Naive thymus-derived CD4-positive, alpha-beta T cell (primary cell): ENCODE results near the gene HSPA14. TPM values are rescaled to one million over a fixed set of nuclear protein-coding genes. Genes with fewer than 3 reads are reported as not detected.

ENCODE experiments used
- ATAC-seq: fragments of 150-1000 bp; cut with Tn5 transposase; 2 replicates; pipeline ENCODE4 v1.10.0; 2021; ENCODE audit warnings: mild to moderate bottlenecking, moderate library complexity
- CTCF ChIA-PET: fragments of 350-600 bp; sonication (Branson Sonifier 250); formaldehyde crosslinking; loops from one replicate; lab custom pipeline; 2021; ENCODE audit warnings: antibody characterized with exemption; lab: Charles Lee
- POLR2A ChIA-PET: fragments of 350-600 bp; sonication (Branson Sonifier 250); formaldehyde crosslinking; loops from one replicate; lab custom pipeline; 2021; ENCODE audit warnings: antibody characterized with exemption, inconsistent platforms; lab: Charles Lee
- DNase-seq, 9 donors: peaks; one replicate each; pipeline versions ENCODE4 v3.0.0 to v3.0.0-alpha.2; 2020 to 2022; ENCODE audit warnings: mixed read lengths in 1 of 9
- H3K27ac ChIP-seq: one replicate; pipeline ENCODE4 v1.7.0; 2013; ENCODE audit warnings: mild to moderate bottlenecking, low read depth, low read length, moderate library complexity
- H3K27me3 ChIP-seq, 2 donors: one replicate each; pipeline ENCODE4 v1.7.0; 2013; ENCODE audit warnings: low read length in 2 of 2, mild to moderate bottlenecking in 2 of 2, moderate library complexity in 2 of 2; ENCODE audit not compliant: control insufficient read depth in 2 of 2, insufficient read depth in 2 of 2
- H3K36me3 ChIP-seq, 3 experiments: 1 replicate in 2 of 3; 2 replicates in 1 of 3; pipeline ENCODE4 v1.7.0; 2013; ENCODE audit warnings: low read length in 3 of 3, mild to moderate bottlenecking in 3 of 3, moderate library complexity in 1 of 3; ENCODE audit not compliant: insufficient read depth in 3 of 3, control insufficient read depth in 2 of 3
- H3K4me1 ChIP-seq, 2 donors: one replicate each; pipeline ENCODE4 v1.7.0; 2013; ENCODE audit warnings: low read length in 2 of 2, mild to moderate bottlenecking in 2 of 2, moderate library complexity in 1 of 2; ENCODE audit not compliant: control insufficient read depth in 2 of 2, insufficient read depth in 2 of 2
- H3K4me3 ChIP-seq: 2 replicates; pipeline ENCODE4 v1.7.0; 2013; ENCODE audit warnings: mild to moderate bottlenecking, low read length
- H3K9me3 ChIP-seq, 3 experiments: 1 replicate in 2 of 3; 2 replicates in 1 of 3; pipeline ENCODE4 v1.7.0; 2013; ENCODE audit warnings: low read length in 3 of 3; ENCODE audit not compliant: control insufficient read depth in 2 of 3
- H3K27ac Mint-ChIP-seq, 9 donors: one replicate each; pipeline ENCODE4 v1.8.0; 2020 to 2022; ENCODE audit warnings: mixed read lengths in 9 of 9, mild to moderate bottlenecking in 8 of 9, moderate library complexity in 5 of 9, inconsistent platforms in 2 of 9
- H3K27me3 Mint-ChIP-seq, 5 donors: one replicate each; pipeline ENCODE4 v1.8.0; 2021 to 2022; ENCODE audit warnings: mixed read lengths in 5 of 5, mild to moderate bottlenecking in 1 of 5
- H3K36me3 Mint-ChIP-seq, 5 donors: one replicate each; pipeline ENCODE4 v1.8.0; 2020 to 2022; ENCODE audit warnings: mixed read lengths in 5 of 5, mild to moderate bottlenecking in 3 of 5, inconsistent platforms in 1 of 5
- H3K4me1 Mint-ChIP-seq, 7 donors: one replicate each; pipeline ENCODE4 v1.8.0; 2020 to 2022; ENCODE audit warnings: mixed read lengths in 7 of 7, mild to moderate bottlenecking in 3 of 7, inconsistent platforms in 1 of 7
- H3K4me3 Mint-ChIP-seq, 10 donors: one replicate each; pipeline ENCODE4 v1.8.0; 2020 to 2022; ENCODE audit warnings: mild to moderate bottlenecking in 10 of 10, mixed read lengths in 10 of 10, moderate library complexity in 6 of 10, inconsistent platforms in 2 of 10
- H3K9me3 Mint-ChIP-seq, 11 donors: one replicate each; pipeline ENCODE4 v1.8.0; 2020 to 2022; ENCODE audit warnings: mixed read lengths in 11 of 11, mild to moderate bottlenecking in 4 of 11, inconsistent platforms in 1 of 11, moderate library complexity in 1 of 11
- intact Hi-C, 2 donors: fragments of 100-400 bp; cut with micrococcal nuclease; formaldehyde crosslinking; loops; one replicate each; pipeline ENCODE4 v1.15.1; 2023
- polyA plus RNA-seq, 2 donors: library from polyadenylated mRNA; unstranded; fragments of 300-500 nt; fragmentation: Illumina TruSeq; gene quantifications; one replicate each; pipeline ENCODE4 v1.2.3, GENCODE V29; 2021
- total RNA-seq, 6 experiments: library from RNA in 5 of 6; stranded (reverse) in 5 of 6; gene quantifications; 1 replicate in 5 of 6; 2 replicates in 1 of 6; pipeline ENCODE4 v1.2.3 and lab custom pipeline; 2021 to 2026

Gene HSPA14
- total and polyA plus RNA-seq, 7 experiments from 2014 or later = 14.1 to 23.8 (median 17.6) TPM

DNA sequence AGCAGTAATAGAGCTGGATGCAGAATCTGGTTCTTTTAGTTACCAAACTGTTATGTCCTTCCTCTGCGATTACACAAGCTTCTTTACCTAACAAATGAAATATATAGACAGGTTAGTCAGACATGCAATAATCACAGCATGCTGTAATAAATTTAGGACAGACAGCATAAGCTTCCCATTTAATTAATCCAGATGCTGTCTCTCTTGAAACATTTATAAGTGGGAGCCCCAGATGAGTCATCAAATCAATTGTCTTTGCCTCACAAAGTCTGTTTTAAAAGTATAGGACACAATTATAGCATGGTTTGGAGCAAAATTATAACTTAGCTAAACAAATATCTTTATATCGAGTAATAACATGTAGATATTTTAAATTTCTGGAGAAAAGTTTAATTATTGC is 1.9 kb upstream of the HSPA14 start:
- POLR2A ChIA-PET = interaction anchor here (0.7 to 2.5 kb wide), 3 partner anchors 13 to 253 kb away, joined by 3 to 9 read pairs (median 4); no protein-coding TSS in a partner anchor
- no peaks in the 10 kb centered on the region for H3K27me3 Mint-ChIP-seq
- no peak for ATAC-seq

DNA sequence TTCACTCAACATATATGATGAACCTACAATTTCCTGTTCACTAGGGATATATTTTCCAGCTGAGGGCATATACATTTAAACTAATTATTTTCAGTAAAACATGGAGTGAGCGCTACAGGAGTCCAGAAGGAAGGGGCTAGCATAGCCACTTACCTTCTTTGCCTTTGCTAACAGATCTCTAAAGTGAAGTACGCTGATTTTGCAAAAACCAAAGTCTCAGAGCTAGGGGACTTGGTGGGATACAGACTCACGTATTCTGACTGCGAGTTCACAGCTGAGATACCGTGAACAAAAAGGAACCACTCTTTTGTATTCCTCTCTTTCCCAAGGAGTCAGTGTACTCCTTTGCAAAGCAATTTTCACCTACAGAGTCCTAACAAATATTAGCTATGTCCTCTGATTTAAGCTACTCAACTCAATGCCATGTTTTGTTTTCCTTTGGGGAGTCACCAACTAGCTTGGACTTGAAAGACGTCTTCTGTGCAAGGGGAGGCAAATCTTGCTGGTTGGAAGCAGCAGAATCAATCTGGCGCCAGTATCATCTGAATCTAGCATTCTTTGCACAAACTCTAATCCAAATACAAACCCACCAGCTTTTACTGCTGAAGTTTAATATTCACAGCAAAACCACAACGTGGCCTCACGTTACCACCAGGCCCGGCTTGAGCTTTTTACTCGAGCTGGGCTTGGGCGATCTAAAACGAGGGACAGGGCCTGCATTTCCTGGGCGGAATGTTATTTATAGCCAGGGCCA is 926 bp upstream of the HSPA14 start:
- Mint-ChIP-seq H3K9me3 (no peaks in the 10 kb centered on the region), H3K27ac (peak overlapping the region; percentile 92 to 99 (median 97))

More for the DNA sequence above, 1.9 kb upstream of the HSPA14 start:
- peaks cover 4 to 24% (median 8%) of the 10 kb centered on the region in 5 donors for H3K36me3 Mint-ChIP-seq
- H3K4me1 Mint-ChIP-seq = peaks cover 14 to 40% (median 31%) of the 10 kb centered on the region in 7 donors
- no peaks in the 10 kb centered on the region for H3K9me3 Mint-ChIP-seq
- DNase-seq = no peak
- peak overlapping the region in 1 of 10 donors; percentile 4 for H3K4me3 Mint-ChIP-seq
- intact Hi-C loops = loop anchor here (5.0 kb wide), 6 partner anchors 249 to 1054 kb away; partner anchors contain the start of gene RPP38 (in 1 of the 2)
- peaks cover 0 to 17% (median 0%) of the 10 kb centered on the region in 3 experiments for H3K36me3 ChIP-seq
- no peaks in the 10 kb centered on the region for H3K27me3 ChIP-seq
- no peak overlapping the region for H3K4me3 ChIP-seq
- no peaks in the 10 kb centered on the region for H3K9me3 ChIP-seq
- no peak overlapping the region for H3K27ac ChIP-seq
- H3K4me1 ChIP-seq = peaks cover 15 to 17% of the 10 kb centered on the region in 2 donors
- peak overlapping the region in 1 of 9 donors; percentile 94 for H3K27ac Mint-ChIP-seq
- CTCF ChIA-PET = interaction anchor here (0.6 to 1.6 kb wide), 2 partner anchors 22 to 278 kb away, joined by 3 to 5 read pairs; no protein-coding TSS in a partner anchor

DNA sequence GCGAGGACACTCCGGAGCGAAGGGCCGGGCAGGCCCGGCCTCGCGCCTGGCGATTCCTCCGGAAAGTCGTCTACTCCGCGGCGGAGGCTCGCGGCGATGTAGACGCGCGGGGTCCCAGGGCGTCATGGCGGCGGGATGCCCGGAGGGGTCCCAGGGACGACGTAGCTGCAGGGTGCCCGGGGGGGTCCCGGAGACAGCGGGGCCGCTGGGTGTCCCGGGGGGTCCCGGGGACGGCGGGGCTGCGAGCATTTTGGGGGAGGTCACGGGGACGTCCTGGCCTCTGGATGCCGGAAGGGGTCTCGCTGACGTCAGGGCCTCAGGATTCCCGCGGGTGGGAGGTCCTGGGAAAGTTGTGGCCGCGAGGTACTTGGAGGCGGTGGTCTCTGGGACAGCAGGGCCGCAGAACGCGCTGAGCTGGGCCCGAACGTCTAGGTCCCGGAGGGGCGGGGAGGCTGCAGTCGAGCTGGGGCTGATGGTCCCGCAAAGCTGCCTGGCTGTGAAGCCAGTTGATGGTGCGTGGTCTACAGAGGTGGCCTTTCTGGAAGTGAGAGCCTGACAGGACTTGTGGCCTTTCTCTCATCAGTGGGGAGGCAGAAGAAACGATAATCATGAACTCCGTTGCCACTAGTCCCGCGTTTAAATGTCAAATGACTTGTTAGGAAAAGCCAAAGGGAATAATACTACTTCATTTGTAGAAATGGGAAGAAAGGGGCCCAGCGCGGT is 637 bp downstream of the HSPA14 start:
- Histone ChIP-seq H3K9me3 (no peaks in the 10 kb centered on the region), H3K27ac (peak overlapping the region; percentile 94), H3K4me3 (peak overlapping the region; percentile 88), H3K36me3 (peaks cover 6 to 41% (median 9%) of the 10 kb centered on the region in 3 experiments), H3K4me1 (peaks cover 15 to 17% of the 10 kb centered on the region in 2 donors), H3K27me3 (no peaks in the 10 kb centered on the region)
- no peaks in the 10 kb centered on the region for H3K27me3 Mint-ChIP-seq
- peak in 7 of 9 donors; percentile 4 to 45 (median 18) for DNase-seq
- CTCF ChIA-PET = interaction anchor here (0.6 to 1.8 kb wide), 5 partner anchors 9 to 991 kb away, joined by 3 to 6 read pairs (median 4); no protein-coding TSS in a partner anchor
- ATAC-seq = no peak
- POLR2A ChIA-PET = interaction anchor here (0.6 to 2.8 kb wide), 19 partner anchors 10 to 1560 kb away, joined by 3 to 28 read pairs (median 4); partner anchors contain the start of genes MEIG1, NMT2 and SUV39H2
- peak overlapping the region; percentile 92 to 99 (median 97) for H3K27ac Mint-ChIP-seq
- H3K4me1 Mint-ChIP-seq = peaks cover 14 to 45% (median 32%) of the 10 kb centered on the region in 7 donors
- intact Hi-C loops = loop anchor here (1.0 to 5.0 kb wide), 23 partner anchors 11 to 1536 kb away; partner anchors contain the start of genes DCLRE1C (in 2 of the 2), MEIG1 (in 2 of the 2), PRPF18 (in 2 of the 2) and RPP38 (in 2 of the 2)
- H3K9me3 Mint-ChIP-seq = no peaks in the 10 kb centered on the region
- peak overlapping the region; percentile 87 to 98 (median 97) for H3K4me3 Mint-ChIP-seq
- peaks cover 0 to 27% (median 11%) of the 10 kb centered on the region in 5 donors for H3K36me3 Mint-ChIP-seq

More for the DNA sequence above, 926 bp upstream of the HSPA14 start:
- Mint-ChIP-seq H3K4me3 (peak overlapping the region; percentile 87 to 98 (median 97)), H3K4me1 (peaks cover 14 to 45% (median 32%) of the 10 kb centered on the region in 7 donors), H3K36me3 (peaks cover 0 to 19% (median 13%) of the 10 kb centered on the region in 5 donors), H3K27me3 (no peaks in the 10 kb centered on the region)
- no peaks in the 10 kb centered on the region for H3K27me3 ChIP-seq
- intact Hi-C loops = loop anchor here (1.0 to 5.0 kb wide), 7 partner anchors 250 to 1055 kb away; partner anchors contain the start of gene RPP38 (in 1 of the 2)
- ChIA-PET POLR2A (interaction anchor here (0.7 to 2.8 kb wide), 26 partner anchors 12 to 1051 kb away, joined by 3 to 28 read pairs (median 4); partner anchors contain the start of genes DCLRE1C, MEIG1 and SUV39H2), CTCF (interaction anchor here (0.6 to 1.8 kb wide), 10 partner anchors 11 to 294 kb away, joined by 3 to 6 read pairs (median 4); partner anchors contain the start of gene SUV39H2)
- H3K4me1 ChIP-seq = peaks cover 15 to 17% of the 10 kb centered on the region in 2 donors
- DNase-seq = peak in 1 of 9 donors; percentile 4
- peak overlapping the region; percentile 94 for H3K27ac ChIP-seq
- no peaks in the 10 kb centered on the region for H3K9me3 ChIP-seq
- H3K36me3 ChIP-seq = peaks cover 0 to 25% (median 5%) of the 10 kb centered on the region in 3 experiments
- no peak for ATAC-seq
- H3K4me3 ChIP-seq = peak overlapping the region; percentile 88

DNA sequence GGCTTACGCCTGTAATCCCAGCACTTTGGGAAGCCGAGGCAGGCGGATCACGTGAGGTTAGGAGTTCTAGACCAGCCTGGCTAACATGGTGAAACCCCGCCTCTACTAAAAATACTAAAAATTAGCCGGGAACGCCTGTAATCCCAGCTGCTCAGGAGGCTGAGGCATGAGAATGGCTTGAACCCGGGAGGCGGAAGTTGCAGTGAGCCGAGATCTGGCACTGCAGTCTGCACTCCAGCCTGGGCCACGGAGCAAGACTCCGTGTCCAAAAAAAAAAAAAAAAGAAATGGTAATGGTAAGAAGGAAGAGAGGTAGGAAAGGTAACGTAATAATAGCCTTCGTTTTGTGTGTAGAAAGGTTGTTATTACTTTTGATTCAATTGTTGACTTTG is 1.2 kb downstream of the HSPA14 start:
- H3K27me3 ChIP-seq = no peaks in the 10 kb centered on the region
- no peaks in the 10 kb centered on the region for H3K27me3 Mint-ChIP-seq
- peak overlapping the region; percentile 94 for H3K27ac ChIP-seq
- H3K27ac Mint-ChIP-seq = peak overlapping the region; percentile 85 to 97 (median 94)
- POLR2A ChIA-PET = interaction anchor here (1.8 to 2.8 kb wide), 2 partner anchors 39 to 285 kb away, joined by 6 to 28 read pairs; partner anchors contain the start of gene SUV39H2
- DNase-seq (no peak), ATAC-seq (no peak)
- peak overlapping the region; percentile 87 to 98 (median 97) for H3K4me3 Mint-ChIP-seq
- intact Hi-C loops = loop anchor here (2.0 to 5.0 kb wide), 11 partner anchors 66 to 1536 kb away; partner anchors contain the start of genes PRPF18 (in 1 of the 2) and RPP38 (in 1 of the 2)
- peak overlapping the region; percentile 88 for H3K4me3 ChIP-seq
- peaks cover 14 to 48% (median 33%) of the 10 kb centered on the region in 7 donors for H3K4me1 Mint-ChIP-seq
- CTCF ChIA-PET = no interaction called here
- no peaks in the 10 kb centered on the region for H3K9me3 Mint-ChIP-seq
- peaks cover 6 to 47% (median 9%) of the 10 kb centered on the region in 3 experiments for H3K36me3 ChIP-seq
- peaks cover 15 to 17% of the 10 kb centered on the region in 2 donors for H3K4me1 ChIP-seq
- no peaks in the 10 kb centered on the region for H3K9me3 ChIP-seq
- H3K36me3 Mint-ChIP-seq = peaks cover 0 to 26% (median 13%) of the 10 kb centered on the region in 5 donors

- CTCF ChIA-PET = no interaction called here
- no peaks in the 10 kb centered on the region for H3K27me3 Mint-ChIP-seq
- DNase-seq = no peak
- H3K4me3 Mint-ChIP-seq = peak overlapping the region; percentile 7 to 98 (median 62)
- POLR2A ChIA-PET = no interaction called here
- no peak overlapping the region for H3K4me3 ChIP-seq
- H3K9me3 ChIP-seq = no peaks in the 10 kb centered on the region
- ATAC-seq = no peak
- H3K27me3 ChIP-seq = no peaks in the 10 kb centered on the region
- intact Hi-C loops = no loop called here
- peak overlapping the region in 6 of 9 donors; percentile 13 to 97 (median 78) for H3K27ac Mint-ChIP-seq
- no peaks in the 10 kb centered on the region for H3K9me3 Mint-ChIP-seq
- H3K36me3 ChIP-seq = peaks cover 6 to 53% (median 9%) of the 10 kb centered on the region in 3 experiments
- no peak overlapping the region for H3K27ac ChIP-seq
- peaks cover 5 to 31% (median 14%) of the 10 kb centered on the region in 5 donors for H3K36me3 Mint-ChIP-seq
- H3K4me1 Mint-ChIP-seq = peaks cover 17 to 48% (median 33%) of the 10 kb centered on the region in 7 donors
- peaks cover 15 to 17% of the 10 kb centered on the region in 2 donors for H3K4me1 ChIP-seq
Measured at GRCh38 chr10:14840178-14840577, 2.1 kb downstream of the HSPA14 start.
